Neural progenitor cell (in vitro differentiated cells): ENCODE data around the gene HPD.

Experiments used
- CTCF ChIP-seq: fragments of 200-600 bp; sonication (generic); IDR thresholded peaks from 2 replicates; pipeline ENCODE4 v1.5.1; 2017; ENCODE audit warnings: antibody characterized with exemption, mild to moderate bottlenecking
- EZH2 ChIP-seq: fragments of 200-600 bp; sonication (generic); IDR thresholded peaks from 2 replicates; pipeline ENCODE4 v1.6.1; 2017; ENCODE audit warnings: antibody characterized with exemption, mild to moderate bottlenecking, moderate library complexity
- EZH2phosphoT487 ChIP-seq: fragments of 200-600 bp; sonication (generic); IDR thresholded peaks from 2 replicates; pipeline ENCODE4 v1.6.1; 2017; ENCODE audit warnings: antibody characterized with exemption

DNA sequence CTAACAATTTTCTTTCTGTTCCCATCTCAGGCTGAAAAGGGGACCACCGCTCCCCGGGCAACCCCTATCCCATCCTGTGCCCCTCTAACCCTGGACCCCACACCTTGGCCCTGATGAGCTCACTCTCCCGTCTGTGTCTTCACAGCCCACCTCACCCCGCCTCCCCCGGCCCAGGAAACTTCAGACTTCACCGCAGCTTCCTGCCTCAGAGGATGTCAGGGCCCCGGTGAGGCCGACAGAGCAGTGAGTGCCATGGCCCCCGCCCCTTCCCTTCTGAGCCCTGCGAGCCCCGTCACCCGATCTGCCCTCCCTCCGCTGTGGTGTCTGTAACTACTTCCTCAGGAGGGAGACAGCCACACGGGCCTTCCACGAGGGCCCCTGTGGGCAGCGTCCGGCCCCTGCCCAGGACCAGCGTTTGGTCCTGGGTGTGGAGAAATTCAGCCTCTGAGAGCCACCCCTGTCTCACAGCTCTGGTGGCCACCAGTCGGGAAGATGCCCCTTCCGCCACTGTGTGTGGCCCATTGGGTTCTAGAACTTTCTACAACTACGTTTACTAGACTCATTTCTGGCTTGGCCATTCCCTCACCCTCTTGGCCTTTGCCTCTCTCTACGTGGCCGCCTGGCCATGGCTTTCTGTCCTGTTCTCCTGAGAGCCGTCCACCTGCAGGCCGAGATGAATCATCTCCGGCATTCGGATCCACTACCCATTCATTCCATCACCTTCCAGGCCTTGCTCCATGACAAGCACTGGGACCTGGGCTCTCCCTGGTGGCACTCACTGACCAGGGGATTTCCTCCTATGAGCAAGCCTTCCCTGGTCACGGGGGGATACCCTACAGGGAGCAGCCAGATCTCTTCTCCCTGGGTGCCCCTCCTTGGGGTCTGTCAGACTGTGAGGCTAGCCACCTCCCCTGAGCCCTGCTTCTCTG lies 68.6 kb downstream of the HPD start:
- no peak for TF ChIP-seq CTCF
- no peak for TF ChIP-seq EZH2phosphoT487
- no peak for TF ChIP-seq EZH2
